HG02852 (cell line): Measurements from ENCODE around the gene SKA3.
"Not testable (repeated sequence)": the region's sequence is repeated elsewhere in the genome, so short reads cannot be mapped to it uniquely, and the experiment has no call there.

Source experiments
- ATAC-seq: cut with Tn5 transposase; IDR thresholded peaks from one replicate; pipeline ENCODE4 v1.9.1; 2021; ENCODE audit warnings: mild to moderate bottlenecking, moderate library complexity; ENCODE audit not compliant: unreplicated experiment

SKA3 gene

GRCh38 chr13:21176215-21176981 lies at the start of gene SKA3, which contains the start of gene MRPL57:
Gene SKA3, minus strand, starts transcription at chr13:21176552. Its CDS starts 75 bp downstream, at chr13:21176477.
Gene MRPL57, plus strand, starts transcription at chr13:21176658. Its CDS starts 259 bp downstream, at chr13:21176917.
- ATAC-seq, result peak; percentile 90

DNA sequence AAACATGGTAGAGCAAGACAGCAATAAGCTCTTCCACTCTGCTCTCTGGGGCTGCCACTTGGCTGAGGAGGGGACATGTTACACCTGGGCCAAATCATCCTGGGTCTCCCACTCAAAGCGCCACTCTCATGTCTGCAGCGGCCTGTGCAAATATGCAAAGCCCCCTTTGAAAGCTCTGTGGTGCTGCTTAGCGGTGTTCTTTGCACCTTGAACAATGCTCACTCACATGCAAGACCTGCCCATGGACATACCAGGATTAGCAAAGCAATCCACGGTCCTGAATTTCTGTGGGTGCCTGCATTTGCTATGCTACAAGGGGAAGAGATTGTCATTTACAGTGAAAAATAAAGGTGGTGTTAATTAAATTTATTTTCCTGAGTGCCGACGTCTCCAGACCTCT lies 48.7 kb upstream of the SKA3 start:
- no peak for ATAC-seq

GRCh38 chr13:21221268-21221667 lies 44.9 kb upstream of the SKA3 start:
- ATAC-seq, result no peak

- ATAC-seq, result not testable (repeated sequence)
Measured at GRCh38 chr13:21219716-21220115, 43.4 kb upstream of the SKA3 start.

- no peak for ATAC-seq
Measured at GRCh38 chr13:21219036-21219381, 42.7 kb upstream of the SKA3 start.

- ATAC-seq, result peak; percentile 100
Measured at GRCh38 chr13:21218351-21219035, 42.1 kb upstream of the SKA3 start.

DNA sequence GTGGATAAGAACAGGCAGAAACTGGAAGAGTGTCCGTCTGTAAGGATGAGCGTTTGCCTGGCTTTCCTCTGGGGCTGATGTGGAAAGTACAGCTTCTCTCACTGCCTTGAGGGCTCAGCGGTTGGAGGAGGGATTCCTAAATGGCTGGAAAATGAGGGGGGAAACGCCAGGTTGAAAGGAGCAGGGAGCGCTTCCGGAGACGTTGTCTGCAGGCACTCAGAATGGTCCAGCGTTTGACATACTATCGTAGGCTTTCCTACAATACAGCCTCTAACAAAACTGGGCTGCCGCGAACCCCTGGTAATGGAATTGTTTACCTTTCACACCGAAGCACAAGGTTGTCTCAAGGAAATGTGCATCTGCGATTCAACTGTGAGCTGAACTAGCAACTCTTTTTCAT lies 40.0 kb upstream of the SKA3 start:
- ATAC-seq, result no peak

GRCh38 chr13:21215419-21215818 lies 39.1 kb upstream of the SKA3 start:
- not testable (repeated sequence) for ATAC-seq

DNA sequence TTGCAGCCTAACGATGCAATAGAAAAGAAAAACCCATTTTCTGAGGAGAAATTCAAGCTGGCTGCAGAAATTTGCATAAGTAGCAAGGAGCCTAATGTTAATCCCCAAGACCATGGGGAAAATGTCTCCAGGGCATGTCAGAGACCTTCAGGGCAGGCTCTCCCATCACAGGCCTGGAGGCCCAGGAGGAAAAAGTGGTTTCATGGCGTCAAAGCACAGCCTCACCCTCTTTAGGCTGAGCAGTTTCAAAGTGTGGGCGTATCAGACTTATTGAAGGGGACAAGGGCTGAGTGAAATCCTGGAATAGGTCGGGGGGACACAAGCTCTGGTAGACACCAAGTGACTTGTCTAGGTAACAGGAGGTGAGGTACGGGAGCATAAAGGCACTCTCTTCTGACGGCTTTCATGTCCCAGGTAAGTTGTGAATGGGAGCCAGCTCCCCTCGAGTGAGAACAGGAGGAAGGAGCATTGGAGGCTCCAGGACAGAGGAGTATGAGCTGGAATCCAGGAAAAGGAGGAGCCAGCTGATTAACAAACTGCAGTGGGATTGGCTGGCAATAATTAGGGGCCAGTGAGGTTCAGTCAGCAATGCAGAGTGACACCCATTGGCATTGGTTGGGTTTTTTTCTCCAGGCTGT lies 35.9 kb upstream of the SKA3 start:
- ATAC-seq, result no peak

GRCh38 chr13:21208652-21209154 lies 32.4 kb upstream of the SKA3 start:
- ATAC-seq, result no peak

DNA sequence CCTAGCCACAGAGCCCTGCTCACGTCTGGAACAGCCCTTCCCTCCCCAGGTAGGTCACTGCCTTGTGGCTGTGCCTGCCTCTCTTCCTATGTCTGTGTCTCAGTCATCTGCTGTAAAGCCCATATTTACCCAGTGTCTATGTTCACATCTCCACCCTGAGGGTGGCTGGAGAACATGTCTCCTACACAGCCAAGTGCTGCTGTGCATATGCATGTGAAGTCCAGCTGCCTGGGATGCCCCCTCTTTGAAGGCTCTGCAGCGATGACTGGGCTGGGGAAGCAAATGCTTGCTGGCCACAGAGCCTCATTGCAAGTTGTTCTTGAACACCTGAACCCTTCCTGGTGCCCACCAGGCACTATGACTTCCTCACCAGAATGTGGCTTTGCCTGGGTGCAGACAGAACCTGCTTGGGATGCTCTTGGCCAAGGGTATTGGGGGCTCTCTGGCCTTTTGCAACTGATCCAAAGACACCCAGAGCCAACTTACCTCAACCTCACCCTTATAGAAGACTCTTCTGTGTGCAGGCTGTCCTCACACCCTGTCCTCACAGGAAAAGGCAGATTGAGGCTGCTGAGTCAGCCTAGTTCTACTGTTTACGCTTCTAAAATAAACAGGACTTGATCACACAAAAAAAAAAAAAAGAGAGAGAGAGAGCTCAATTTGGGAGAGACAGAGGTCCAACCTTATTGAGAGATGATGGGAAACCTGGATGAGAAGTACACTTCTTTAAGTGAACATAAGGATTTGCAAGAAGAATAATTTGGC lies 26.6 kb upstream of the SKA3 start:
- ATAC-seq, result no peak

DNA sequence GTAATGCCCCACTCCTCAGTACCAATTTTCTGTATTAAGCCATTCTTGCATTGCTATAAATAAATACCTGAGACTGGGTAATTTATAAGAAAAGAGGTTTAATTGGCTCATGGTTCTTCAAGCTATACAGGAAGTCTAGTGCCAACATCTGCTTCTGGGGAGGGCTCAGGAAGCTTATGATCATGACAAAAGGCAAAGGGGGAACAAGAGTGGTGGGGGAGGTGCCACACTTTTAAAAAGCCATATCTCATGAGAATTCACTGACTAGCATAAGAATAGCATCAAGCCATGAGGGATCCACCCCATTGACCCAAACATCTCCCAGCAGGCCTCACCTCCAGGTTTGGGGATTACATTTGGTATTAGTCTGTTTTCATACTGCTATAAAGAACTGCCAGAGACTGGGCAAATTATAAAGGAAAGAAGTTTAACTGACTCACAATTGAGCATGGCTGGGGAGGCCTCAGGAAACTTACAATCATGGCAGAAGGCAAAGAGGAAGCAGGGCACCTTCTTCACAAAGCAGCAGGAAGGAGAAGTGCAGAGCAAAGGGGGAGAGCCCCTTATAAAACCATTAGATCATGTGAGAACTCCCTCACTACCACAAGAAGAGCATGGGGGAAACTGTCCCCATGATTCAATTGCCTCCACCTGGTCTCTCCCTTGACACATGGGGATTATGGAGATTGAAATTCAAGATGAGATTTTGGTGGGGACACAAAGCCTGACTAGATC lies 25.3 kb upstream of the SKA3 start:
- ATAC-seq, result not testable (repeated sequence)

DNA sequence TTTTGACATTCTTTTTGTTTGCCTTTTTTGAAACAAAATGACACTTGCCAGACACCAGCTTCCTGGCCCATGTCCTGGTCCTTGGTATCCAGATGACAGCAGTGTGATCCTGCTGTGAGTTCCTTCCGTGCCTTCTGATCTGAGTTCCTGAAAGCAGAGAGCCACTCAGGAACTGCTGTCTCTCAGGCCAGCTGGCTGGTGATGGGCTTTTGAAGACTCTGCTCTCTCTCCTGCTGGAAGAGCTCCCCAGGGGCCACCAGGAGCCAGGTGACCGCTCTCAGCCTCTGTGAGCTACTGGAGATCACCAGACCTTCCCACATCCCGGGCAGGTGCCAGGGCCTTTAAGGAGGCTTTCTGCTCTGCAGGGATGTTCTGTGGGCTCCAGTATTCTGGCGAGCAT lies 22.0 kb upstream of the SKA3 start:
- not testable (repeated sequence) for ATAC-seq

- not testable (repeated sequence) for ATAC-seq
Measured at GRCh38 chr13:21197606-21198225, 21.4 kb upstream of the SKA3 start.

- ATAC-seq, result not testable (repeated sequence)
Measured at GRCh38 chr13:21194756-21195155, 18.4 kb upstream of the SKA3 start.

GRCh38 chr13:21186410-21186809 lies 10.1 kb upstream of the SKA3 start:
- ATAC-seq, result not testable (repeated sequence)

- ATAC-seq, result no peak
Measured at GRCh38 chr13:21181671-21182070, 5.3 kb upstream of the SKA3 start.

DNA sequence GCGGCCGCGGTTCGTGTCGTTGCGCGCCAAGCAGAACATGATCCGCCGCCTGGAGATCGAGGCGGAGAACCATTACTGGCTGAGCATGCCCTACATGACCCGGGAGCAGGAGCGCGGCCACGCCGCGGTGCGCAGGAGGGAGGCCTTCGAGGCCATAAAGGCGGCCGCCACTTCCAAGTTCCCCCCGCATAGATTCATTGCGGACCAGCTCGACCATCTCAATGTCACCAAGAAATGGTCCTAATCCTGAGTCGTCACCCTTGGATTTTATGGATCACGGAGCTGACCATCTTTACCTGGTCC lies 581 bp upstream of the SKA3 start:
- peak; percentile 32 for ATAC-seq

GRCh38 chr13:21175656-21176214 lies 617 bp downstream of the SKA3 start:
- ATAC-seq, result no peak

DNA sequence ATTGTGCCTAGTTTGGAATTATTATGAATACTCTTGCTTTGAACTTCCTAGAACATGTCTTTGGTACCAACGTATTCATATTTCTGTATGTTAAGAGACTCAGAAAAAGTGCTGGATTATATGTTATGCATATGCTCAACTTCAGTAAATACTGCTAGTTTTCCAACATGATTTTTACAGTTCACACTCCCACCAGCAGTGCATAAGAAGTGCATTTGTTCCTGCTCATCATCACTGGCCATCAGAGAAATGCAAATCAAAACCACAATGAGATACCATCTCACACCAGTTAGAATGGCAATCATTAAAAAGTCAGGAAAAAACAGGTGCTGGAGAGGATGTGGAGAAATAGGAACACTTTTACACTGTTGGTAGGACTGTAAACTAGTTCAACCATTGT lies 2.6 kb downstream of the SKA3 start:
- ATAC-seq, result not testable (repeated sequence)
